K562 (cell line): Measurements from ENCODE around the gene PIP4K2A. TPM values are rescaled to one million over a fixed set of nuclear protein-coding genes. Genes with fewer than 3 reads are reported as not detected.

Experiments used
- ARNT ChIP-seq, 2 experiments: fragments of 450-650 bp; IDR thresholded peaks; 2 replicates each; pipeline ENCODE4 v1.6.1; 2016; ENCODE audit warnings: mild to moderate bottlenecking in 1 of 2
- CBX1 ChIP-seq: sonication (generic); IDR thresholded peaks from 2 replicates; pipeline ENCODE4 v1.6.1; 2016; ENCODE audit warnings: antibody characterized with exemption, low read depth, mild to moderate bottlenecking
- CXXC5 ChIP-seq: fragments of 250-450 bp; sonication (Bioruptor Pico); IDR thresholded peaks from 2 replicates; pipeline ENCODE4 v1.8.0; 2022; ENCODE audit warnings: inconsistent platforms, mild to moderate bottlenecking, moderate library complexity
- DACH1 ChIP-seq: fragments of 450-650 bp; IDR thresholded peaks from 2 replicates; pipeline ENCODE4 v1.6.1; 2018; ENCODE audit not compliant: partially characterized antibody
- DMBX1 ChIP-seq: fragments of 250-450 bp; sonication (Bioruptor Pico); IDR thresholded peaks from 2 replicates; pipeline ENCODE4 v1.8.0; 2022; ENCODE audit warnings: inconsistent platforms, mild to moderate bottlenecking, moderate library complexity, borderline replicate concordance
- JUN ChIP-seq, 2 experiments: sonication (generic) in 1 of 2; formaldehyde crosslinking in 1 of 2; IDR thresholded peaks; 2 replicates each; pipeline versions ENCODE4 v1.6.1 to v1.8.0; 2012 to 2022; ENCODE audit warnings: borderline replicate concordance in 2 of 2, mild to moderate bottlenecking in 2 of 2, improper control_type of control experiment in 1 of 2, low read depth in 1 of 2, low read length in 1 of 2, missing genetic modification reagents in 1 of 2
- MYC ChIP-seq, 2 experiments: fragments of 250-450 bp in 1 of 2; sonication (Bioruptor Pico) in 1 of 2; IDR thresholded peaks; 2 replicates each; pipeline versions ENCODE4 v1.5.1 to v1.6.1; 2012 to 2021; ENCODE audit warnings: low read depth in 2 of 2, borderline replicate concordance in 1 of 2, improper control_type of control experiment in 1 of 2, low read length in 1 of 2, mild to moderate bottlenecking in 1 of 2, moderate library complexity in 1 of 2
- NR2C1 ChIP-seq, 2 experiments: fragments of 450-650 bp; IDR thresholded peaks; 2 replicates each; pipeline ENCODE4 v1.6.1; 2017; ENCODE audit warnings: mild to moderate bottlenecking in 2 of 2, antibody characterized with exemption in 1 of 2, inconsistent platforms in 1 of 2, missing compliant biosample characterization in 1 of 2, missing genetic modification characterization in 1 of 2
- SAP30 ChIP-seq: fragments of 200-600 bp; sonication (generic); IDR thresholded peaks from 2 replicates; pipeline ENCODE4 v1.6.1; 2012; ENCODE audit warnings: borderline replicate concordance, low read depth, mild to moderate bottlenecking, moderate library complexity, low read length, control low read depth, inconsistent platforms; ENCODE audit not compliant: insufficient read depth, poor library complexity, severe bottlenecking
- SMAD4 ChIP-seq: fragments of 250-450 bp; sonication (Bioruptor Pico); conservative IDR thresholded peaks from 2 replicates; pipeline ENCODE4 v1.8.0; 2021; ENCODE audit warnings: inconsistent platforms, mild to moderate bottlenecking, moderate library complexity
- TBP ChIP-seq: optimal IDR thresholded peaks from 2 replicates; pipeline ENCODE3; 2011; ENCODE audit warnings: low read depth, low read length, improper control_type of control experiment
- TRIM24 ChIP-seq, 2 experiments: fragments of 450-650 bp; IDR thresholded peaks; 2 replicates each; pipeline ENCODE4 v1.6.1; 2016
- ZBTB34 ChIP-seq: fragments of 250-450 bp; sonication (Bioruptor Pico); IDR thresholded peaks from 2 replicates; pipeline ENCODE4 v1.8.0; 2021; ENCODE audit warnings: mild to moderate bottlenecking, moderate library complexity
- ZKSCAN1 ChIP-seq: fragments of 150-350 bp; IDR thresholded peaks from 2 replicates; pipeline ENCODE4 v1.6.1; 2016; ENCODE audit warnings: low read depth, low read length
- ZNF318 ChIP-seq, 2 experiments: fragments of 450-650 bp; IDR thresholded peaks; 2 replicates each; pipeline ENCODE4 v1.6.1; 2016; ENCODE audit warnings: mild to moderate bottlenecking in 2 of 2, borderline replicate concordance in 1 of 2, low read depth in 1 of 2, moderate library complexity in 1 of 2
- ZNF717 ChIP-seq: fragments of 250-450 bp; sonication (Bioruptor Pico); IDR thresholded peaks from 2 replicates; pipeline ENCODE4 v1.5.0; 2021
- polyA plus RNA-seq, 8 experiments: library from polyadenylated mRNA; depleted of rRNA in 4 of 8; stranded (reverse) in 5 of 8; unstranded in 3 of 8; fragments of >200 nt; fragmentation: Nextera tagmentation in 2 of 8; fragmentation: Illumina TruSeq in 1 of 8; extraction: Ambion mirVana in 2 of 8; extraction: Trizol in 1 of 8; gene quantifications; 2 replicates each; pipeline versions ENCODE4 v1.2.1 to v1.2.3, GENCODE V29; 2011 to 2014; ENCODE audit warnings: inconsistent platforms in 1 of 8, missing spikeins in 1 of 8
- total RNA-seq, 7 experiments: library from RNA; depleted of rRNA in 6 of 7; stranded (reverse); fragments of >200 nt in 6 of 7; fragmentation: Illumina TruSeq in 2 of 7; extraction: Trizol in 2 of 7; gene quantifications; 2 replicates each; pipeline versions ENCODE4 v1.2.1 to v1.2.3, GENCODE V29; 2011 to 2021; ENCODE audit warnings: low replicate concordance in 1 of 7

Gene PIP4K2A
- total and polyA plus RNA-seq, 9 of the 15 experiments (the other 6 are each of a cell fraction or from before 2014, with no cell fraction given), result 35.6 to 117 (median 71.9) TPM

- TF ChIP-seq NR2C1 (IDR thresholded peaks at IDR 0.05) (0 out of 2 replicates have a peak, but pooled peaks have one; percentile 21), NR2C1 (tag; IDR thresholded peaks at IDR 0.05) (peak; percentile 36; the same call in 1 of the 2 replicates), CXXC5 (peak; percentile 40), MYC (IDR thresholded peaks at IDR 0.05; ENCODE audit: low read depth, low read length) (peak; percentile 96), MYC (CRISPR knock-in tag; IDR thresholded peaks at IDR 0.05; ENCODE audit: borderline replicate concordance, low read depth) (peak; percentile 86), SAP30 (no peak), ZNF318 (IDR thresholded peaks at IDR 0.05; ENCODE audit: borderline replicate concordance in 1 of 2, low read depth in 1 of 2) (no peak), CBX1 (peak; percentile 49), ARNT (IDR thresholded peaks at IDR 0.05) (peak in 1 of 2 experiments; percentile 28; a peak in 2 of 4 replicates), ZBTB34 (CRISPR knock-in tag) (no peak), DACH1 (peak; percentile 62), DMBX1 (peak; percentile 63), ZNF717 (CRISPR knock-in tag) (no peak), TRIM24 (IDR thresholded peaks at IDR 0.05) (peak; percentile 71 to 79), ZKSCAN1 (no peak), SMAD4 (peak; percentile 64), JUN (IDR thresholded peaks at IDR 0.05; ENCODE audit: borderline replicate concordance, low read depth, low read length) (peak; percentile 38; the same call in 1 of the 2 replicates), JUN (CRISPR knock-in tag; IDR thresholded peaks at IDR 0.05; ENCODE audit: borderline replicate concordance) (no peak), TBP (peak; percentile 27)
Measured at GRCh38 chr10:22615819-22616499, 98.4 kb downstream of the PIP4K2A start (continued).
